LHCN-M2 (cell line): ENCODE results near the gene TGM2. TPM values are rescaled to one million over a fixed set of nuclear protein-coding genes. Genes with fewer than 3 reads are reported as not detected.
A peak's percentile ranks its signal among the peaks of the same experiment; 100 is the strongest.

Experiments used
- DNase-seq: peaks from one replicate; pipeline ENCODE4 v3.0.0-alpha.2; 2012; ENCODE audit warnings: low read depth
- total RNA-seq: library from RNA; depleted of rRNA; stranded (reverse); fragments of >200 nt; gene quantifications from 2 replicates; pipeline ENCODE4 v1.2.3, GENCODE V29; 2014

TGM2 gene
- total RNA-seq, 1 experiment from 2014 or later, result 6.3 TPM

DNA sequence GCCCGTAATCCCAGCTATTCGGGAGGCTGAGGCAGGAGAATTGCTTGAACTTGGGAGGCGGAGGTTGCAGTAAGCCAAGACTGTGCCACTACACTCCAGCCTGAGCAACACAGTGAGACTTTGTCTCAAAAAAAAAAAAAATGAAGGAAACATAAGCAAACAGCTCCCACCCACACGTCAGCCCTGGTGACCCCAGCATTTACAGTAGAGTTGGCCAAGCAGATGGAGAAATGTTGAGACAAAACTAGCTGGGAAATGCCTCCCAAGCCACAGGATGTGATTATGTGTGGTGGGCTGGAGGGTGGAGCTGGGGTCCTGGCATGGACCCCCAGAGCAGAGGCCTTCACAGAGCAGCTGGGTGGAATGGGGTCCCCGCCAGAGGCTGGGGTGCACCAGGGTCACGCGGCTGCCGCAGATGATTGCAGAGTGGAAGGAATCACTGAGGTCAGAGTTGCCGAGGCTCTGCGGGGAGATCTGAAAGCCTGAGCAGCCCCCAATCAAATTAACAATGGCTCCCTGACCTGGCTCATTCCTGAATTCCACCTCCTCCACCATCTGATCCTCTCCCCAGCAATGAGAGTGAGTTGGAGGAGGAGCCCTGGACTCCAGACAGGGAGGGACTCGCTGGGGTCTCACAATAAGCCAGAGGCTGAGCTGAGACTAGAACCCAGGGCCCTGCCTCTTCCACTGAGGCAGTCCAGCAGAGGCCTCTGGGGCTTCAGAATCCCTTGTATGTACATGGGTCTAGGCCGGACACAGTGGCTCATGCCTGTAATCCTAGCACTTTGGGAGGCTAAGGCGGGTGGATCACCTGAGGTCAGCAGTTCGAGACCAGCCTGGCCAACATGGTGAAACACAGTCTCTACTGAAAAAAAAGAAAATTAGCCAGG is 34.7 kb upstream of the TGM2 start:
- DNase-seq, result no peak

DNA sequence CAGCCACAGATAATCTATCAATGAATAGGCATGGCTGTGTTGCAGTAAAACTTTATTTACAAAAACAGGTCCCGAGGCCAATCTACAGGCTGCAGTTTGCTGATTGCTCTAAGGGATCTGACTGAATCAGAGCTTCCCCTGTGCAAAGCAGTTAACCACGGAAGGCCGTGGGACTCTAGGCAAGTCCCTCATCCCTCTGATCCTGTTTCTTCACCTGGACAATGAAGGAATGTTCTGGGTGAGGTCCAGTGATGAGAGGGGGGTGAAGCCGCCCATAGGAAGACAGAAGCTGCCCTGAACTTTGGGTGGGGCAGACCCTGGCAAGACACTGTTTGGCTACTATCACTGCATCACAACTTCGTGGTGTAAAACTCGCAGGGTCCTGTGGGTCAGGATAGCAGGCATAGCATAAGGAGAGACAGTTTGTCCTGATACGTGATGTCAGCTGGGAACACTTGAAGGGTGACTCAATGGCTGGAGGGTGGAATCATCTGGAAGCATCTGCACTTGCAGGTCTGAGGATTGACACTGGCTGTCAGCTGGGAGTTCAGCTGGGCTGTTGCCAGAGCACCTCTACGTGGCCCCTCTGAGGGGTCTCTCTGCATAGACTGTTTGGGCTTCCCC is 33.3 kb upstream of the TGM2 start:
- peak; percentile 50 for DNase-seq

DNA sequence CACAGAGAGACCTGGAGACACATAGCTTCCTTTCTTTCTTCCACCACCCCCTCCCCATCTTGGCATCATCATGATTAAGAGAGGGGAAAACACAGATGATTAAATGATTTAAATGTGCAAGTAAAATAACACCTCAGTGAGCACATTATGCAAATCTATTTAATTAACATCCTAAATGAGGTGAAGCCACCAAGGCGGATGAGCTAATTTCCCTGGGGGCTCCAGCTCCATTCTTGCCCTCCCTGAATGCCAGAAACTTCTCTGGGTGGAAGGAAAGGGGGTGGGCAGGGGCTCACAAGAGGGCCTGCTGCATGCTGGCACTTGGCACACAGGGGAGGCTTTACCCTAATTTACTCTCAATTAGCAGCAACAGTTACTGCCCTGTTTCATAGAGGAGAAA is 32.5 kb upstream of the TGM2 start:
- no peak for DNase-seq

DNA sequence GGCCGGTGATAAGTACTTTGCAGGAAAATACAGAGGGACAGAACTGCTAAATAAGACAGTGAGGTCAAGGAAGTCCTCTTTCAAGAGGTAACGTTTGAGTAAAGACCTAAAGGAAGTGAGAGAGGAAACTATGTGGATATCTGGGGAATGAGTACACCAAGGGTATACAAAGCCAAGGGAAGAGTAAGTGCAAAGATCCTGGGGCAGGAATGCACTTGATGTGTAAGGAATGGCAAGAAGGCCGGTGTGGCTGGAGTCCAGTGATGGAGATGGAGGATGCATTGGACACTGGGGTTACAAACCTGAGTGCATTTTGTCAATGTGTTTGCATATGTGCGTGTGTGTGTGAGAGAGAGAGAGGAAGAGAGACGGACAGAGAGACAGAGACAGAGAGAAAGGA is 32.1 kb upstream of the TGM2 start:
- DNase-seq, result no peak

DNA sequence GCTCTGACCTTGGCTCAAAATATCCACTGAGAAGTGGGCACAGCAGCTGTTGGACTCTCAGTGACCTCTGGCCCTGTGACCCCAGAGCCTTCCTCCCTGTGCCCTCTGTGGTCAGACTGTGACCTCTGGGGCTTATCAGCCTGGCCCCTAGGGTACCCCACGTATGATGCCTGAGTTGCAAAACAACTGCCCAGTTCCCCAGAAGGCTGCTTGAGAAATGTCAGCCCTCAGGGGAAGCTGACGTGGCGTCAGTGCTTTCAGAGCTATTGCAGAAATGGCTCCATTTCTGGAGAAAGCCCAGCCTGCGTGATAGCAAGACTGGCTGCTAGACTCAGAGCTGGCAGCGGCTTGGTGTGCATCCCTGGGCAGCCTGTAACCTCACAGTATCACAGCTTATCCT is 31.5 kb upstream of the TGM2 start:
- peak; percentile 90 for DNase-seq

DNA sequence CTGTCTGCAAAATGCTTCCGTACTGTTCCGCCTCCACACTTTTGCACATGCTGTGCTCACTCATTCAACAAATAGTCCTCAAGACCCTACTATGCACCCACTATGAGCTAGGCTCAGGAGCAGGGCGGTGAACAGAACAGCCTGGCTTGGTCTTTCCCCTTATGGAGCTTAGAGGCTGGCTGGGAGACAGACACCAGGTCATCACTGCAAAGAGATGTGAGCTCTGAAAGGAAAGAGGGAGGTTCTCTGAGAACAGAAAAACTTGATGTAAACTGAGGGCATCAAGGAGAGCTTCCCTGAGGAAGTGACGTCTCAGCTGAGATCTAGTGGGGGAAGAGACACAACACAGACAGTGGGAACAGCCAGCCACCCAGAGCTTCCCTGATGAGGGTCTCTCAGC is 31.0 kb upstream of the TGM2 start:
- DNase-seq, result no peak

DNA sequence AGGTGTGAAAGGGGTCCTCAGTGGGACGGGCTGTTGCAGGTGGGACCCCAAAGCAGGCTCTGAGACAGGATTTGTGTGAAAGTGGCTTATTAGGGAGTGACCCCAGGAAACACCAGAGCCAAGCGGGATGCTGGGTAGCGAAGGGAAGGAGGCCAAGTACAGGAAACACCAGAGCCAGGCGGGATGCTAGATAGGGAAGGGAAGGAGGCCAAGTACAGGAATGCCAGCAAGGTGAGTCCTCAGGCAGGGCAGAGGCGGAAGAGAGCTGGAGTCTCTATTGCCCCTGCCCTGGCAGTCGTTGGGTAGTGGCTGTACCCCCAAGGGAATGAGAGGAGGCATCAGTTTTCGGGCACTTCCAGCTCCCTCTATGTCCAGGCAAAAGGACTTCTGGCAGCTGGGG is 30.5 kb upstream of the TGM2 start:
- DNase-seq, result no peak

DNA sequence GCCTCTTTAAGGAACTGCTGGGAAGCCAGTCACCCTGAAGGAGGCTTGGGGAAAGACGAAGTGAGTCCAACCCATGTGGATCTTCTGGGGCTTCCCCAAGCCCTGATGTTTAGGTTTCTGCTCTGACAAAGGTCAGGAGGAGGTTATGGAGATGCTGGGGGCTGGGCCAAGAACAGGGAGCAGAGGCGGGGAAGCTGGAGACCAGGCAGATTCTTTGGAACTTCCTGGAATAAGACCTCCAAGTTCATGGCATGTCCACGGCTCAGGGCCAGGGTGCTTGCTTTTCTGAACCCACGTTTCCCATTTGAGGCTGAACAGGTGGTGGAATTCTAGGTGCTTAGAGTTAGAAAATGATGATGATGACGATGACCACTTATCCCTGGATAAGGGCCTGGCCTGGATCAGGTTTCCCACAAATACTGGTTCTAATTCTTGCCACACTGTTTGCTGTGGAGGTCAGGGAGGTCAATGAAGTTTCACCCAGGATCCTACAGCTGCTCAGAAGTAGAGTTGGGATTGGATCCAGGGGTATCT is 30.0 kb upstream of the TGM2 start:
- no peak for DNase-seq

DNA sequence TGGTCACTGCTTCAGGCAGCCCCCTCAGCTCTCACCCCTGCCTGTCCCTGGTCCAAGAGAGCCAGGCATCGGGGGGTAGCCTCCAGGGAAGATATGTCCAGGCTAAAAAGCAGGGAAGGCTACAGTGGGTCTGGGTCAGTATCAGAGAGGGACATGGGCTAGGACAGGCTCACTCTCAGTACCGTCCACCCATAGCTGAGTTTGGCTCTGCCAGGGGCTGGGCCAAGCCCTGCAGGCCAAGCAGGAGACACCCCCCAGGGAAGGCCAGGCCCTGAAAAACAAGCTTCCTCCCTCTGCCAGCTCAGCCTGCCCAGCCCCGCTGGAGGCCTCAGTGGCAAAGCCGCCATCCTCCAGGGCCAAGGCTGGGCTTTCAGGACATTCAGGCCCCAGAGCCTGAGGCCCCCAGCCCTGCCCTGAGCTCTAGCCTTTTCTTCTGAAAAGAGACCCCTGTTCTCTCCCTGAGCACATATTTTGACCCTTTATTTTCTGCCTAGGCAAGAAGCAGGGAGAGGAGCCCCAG is 28.6 kb upstream of the TGM2 start:
- no peak for DNase-seq

DNA sequence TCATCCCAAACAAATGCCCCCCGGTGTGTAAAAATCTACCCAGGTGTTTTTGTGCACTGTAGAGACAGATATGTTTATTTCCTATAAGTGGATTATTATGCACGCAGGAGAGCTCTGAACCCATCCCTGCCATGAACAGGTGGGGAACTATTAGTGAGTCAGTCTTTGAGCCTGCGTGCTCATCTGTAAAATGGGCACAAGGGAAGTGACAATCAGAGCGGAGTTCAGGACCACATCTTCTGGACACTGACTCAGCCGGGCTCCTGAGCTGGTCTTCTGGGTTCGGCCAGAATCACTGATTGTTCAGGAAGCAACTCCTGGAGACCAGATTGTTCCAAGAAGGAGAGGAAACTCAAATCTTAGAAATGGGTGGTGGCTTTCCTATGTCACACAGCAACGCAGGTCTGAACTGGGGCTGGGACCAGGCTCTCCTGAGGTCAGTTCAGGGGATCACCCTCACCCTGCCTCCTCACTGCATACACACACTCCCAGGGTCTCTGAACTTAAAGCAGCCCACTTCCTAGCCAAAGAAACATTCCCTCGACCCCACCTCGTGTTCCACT is 27.3 kb upstream of the TGM2 start:
- no peak for DNase-seq

DNA sequence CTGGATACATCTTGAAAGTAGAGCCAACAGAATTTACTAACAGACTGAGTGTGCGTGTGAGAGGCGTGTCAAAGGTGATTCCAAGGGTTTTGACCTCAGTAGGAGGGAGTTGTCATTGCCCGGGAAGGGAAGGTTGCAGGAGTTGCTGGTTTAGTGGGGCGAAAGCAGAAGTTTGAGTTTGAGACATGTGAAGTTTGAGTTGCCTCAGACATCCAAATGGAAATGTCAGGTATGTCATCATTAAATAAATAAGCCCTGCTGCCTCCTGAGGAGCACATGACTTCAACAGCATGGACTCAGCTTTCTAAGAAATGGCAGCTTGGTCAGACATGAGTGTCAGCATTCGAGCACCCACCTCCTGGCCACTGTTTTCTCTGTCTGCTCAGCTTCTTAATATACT is 26.6 kb upstream of the TGM2 start:
- DNase-seq, result no peak

DNA sequence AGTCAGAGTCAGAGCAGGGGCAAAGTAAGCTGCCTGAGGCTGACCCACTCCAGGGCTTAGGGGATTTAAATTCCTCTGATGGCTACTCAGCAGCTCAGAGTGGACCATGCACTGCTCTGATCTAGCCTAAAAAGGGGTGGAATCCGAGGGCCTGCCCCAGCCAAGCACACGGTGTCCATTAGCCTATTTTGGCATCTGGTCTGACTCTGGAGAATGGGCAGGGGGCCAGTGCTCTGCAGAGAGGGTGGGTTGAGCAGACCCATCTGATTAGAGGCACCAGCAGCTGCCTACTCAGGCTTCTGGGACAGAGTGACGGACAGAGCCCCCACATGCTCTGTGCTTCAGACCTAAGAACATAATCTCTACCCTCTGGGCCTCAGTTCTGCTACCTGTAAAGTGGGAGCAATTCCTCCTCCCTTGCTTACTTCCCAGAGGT is 25.9 kb upstream of the TGM2 start:
- DNase-seq, result no peak

DNA sequence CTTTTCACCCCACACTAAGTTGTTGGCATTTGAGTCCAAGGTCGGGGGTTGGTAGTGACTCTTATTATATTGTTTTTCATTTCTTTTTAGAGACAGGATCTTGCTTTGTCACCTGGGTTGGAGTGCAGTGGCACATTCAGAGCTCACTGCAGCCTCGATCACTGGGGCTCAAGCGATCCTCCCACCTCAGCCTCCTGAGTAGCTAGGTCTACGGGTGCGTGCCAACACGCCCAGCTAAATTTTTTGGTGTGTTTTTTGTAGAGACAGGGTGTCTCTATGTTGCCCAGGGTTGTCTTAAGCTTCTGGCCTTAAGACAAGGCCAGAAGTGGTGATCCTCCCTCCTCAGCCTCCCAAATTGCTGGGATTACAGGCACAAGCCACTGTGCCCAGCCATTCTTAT is 25.1 kb upstream of the TGM2 start:
- no peak for DNase-seq

DNA sequence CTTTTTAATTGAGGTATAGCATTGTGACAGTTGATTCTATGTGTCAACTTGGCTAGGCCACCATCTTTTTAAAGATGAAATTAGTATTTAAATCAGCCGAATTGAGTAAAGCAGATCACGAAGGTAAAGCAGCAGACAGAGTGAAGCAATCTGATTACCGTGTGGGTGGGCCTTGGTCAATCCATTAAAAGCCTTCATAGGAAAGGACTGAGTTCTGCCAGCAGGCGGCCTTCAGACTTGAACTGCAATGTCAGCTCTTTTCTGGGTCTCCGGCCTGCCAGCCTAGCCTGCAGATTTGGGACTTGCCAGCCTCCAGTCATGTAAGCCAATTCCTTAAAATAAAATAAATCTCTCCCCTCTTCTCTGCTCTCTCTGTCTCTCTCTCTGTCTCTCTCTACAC is 22.4 kb upstream of the TGM2 start:
- DNase-seq, result no peak

DNA sequence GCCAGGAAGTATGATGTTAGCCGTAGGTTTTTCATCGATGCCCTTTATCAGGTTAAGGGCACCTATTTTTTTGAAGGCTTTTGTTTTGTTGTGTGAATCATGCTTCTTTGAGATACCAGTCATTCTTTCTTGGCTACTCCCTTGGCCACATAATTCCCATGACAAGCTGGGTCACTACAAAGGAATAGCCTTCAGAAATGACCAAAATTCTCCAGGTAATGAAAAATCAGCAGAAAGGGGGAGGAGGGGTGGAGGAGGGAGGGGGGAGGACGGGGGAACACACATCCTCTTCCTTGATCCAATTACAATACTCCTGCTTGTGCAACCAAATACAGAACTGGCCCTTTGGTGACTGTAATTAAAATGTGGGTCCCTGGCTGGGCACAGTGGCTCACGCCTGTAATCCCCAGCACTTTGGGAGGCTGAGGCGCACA is 21.7 kb upstream of the TGM2 start:
- no peak for DNase-seq

DNA sequence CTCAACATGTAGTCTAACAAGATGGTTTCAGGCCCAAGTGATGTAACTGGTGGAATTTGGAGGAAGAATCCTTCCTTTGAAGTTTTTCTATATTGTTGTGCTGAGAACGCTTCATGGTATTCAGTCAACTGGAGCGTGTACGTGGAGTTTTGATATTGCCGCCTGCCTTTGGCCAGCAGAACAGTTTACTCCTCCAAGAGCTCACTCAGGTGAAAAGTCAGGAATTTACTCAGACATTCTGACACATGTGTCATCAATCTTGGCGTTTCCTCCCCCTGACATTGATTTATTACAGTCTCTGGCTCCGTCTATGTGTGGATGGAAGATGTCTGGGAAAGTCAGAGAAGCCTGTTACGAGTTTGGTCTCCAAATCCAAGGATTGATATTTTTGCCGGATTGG is 19.0 kb upstream of the TGM2 start:
- DNase-seq, result no peak

DNA sequence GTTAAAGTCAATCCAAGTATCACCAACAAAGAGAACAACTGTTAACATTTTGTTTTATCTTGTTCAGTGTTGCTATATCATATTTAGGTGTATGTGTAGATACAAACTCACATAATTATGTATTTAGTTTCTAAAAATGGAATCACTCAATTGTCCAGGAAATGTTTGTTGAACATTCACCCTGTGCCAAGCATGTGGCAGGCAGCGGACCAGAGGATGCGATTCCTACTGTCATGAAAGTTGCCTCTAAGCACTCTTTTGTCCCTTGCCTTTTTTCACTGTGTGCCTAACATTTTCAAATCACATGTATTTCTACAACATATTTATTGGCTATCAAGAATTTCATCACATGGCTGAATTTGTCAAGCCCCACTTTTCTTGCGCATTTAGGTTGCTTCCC is 16.9 kb upstream of the TGM2 start:
- DNase-seq, result no peak

DNA sequence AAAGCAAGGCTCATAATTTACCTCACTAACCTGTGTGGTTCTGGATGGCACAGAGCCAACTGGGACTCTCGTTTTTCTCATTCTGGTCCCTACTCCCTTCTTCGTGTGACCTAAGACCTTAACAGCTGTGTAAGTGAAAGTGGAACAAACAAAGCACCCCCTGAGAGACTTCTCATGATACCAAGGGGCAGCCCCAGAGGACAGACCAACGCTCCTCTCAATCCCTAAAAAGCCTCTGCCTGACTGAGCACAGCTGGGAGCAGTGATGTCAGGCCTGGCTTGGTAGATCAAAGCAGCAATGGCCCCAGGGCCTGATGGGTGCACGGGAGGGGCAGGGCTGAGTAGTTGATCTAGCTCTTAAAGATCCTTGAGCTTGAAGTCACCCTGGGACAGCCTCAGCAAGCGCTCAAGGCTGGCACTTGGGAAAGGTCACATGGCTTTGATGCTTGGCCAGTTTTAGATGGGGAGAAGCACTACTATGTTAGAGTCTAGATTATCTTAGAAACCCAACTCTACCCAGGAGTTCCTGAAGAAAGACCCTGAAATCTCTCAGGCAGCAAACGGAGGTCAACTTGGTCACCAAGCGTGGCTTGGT is 16.2 kb upstream of the TGM2 start:
- no peak for DNase-seq

DNA sequence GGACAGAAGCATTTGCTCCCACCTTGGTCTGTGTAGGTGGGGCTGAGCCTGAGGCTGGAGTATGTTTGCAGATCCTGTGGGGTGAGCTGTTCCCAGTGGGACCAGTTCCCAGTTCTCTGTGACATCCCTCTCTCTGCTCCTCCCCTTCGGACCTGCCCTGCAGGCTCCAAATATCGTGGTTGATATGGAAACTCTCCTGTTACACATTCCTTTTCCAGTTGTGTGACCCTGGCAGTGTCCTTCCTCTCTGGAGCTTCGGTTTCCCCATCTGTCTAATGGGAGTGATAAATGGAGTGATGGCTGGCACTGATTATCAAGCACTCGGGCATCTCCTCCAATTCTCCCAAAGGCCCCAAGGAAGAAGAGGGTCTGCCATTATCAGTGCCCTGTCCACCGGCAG is 15.7 kb upstream of the TGM2 start:
- no peak for DNase-seq

DNA sequence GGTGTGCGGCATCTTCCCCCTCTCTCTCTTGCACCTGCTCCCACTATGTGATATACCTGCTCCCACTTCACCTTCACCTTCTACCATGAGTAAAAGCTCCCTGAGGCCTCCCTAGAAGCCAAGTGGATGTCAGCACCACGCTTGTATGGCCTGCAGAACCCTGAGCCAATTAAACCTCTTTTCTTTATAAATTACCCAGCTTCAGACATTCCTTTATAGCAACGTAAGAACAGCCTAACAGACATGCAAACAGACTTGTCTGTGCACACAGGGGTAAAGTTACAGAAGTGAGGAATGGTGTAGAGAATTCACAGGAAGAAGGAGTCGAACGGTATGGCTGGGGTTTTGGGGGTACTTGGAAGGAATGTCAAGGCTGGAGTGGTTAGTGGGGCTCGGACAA is 14.8 kb upstream of the TGM2 start:
- DNase-seq, result no peak

DNA sequence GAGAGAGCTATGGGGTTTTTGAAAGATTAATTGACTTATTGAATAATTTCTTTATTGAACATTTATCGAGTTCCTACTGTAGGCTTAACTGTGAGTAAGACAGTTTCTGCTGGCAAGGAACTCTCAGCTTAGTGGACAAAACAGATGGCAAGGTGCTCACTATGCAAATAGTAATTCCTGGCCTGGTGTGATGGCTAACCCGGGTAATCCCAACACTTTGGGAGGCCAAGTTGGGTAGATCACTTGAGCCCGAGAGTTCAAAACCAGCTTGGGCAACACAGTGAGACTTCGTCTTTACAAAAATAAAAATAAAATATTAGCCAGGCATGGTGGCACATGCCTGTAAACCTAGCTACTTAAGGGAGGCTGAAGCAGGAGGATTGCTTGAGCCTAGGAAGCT is 13.5 kb upstream of the TGM2 start:
- DNase-seq, result no peak

DNA sequence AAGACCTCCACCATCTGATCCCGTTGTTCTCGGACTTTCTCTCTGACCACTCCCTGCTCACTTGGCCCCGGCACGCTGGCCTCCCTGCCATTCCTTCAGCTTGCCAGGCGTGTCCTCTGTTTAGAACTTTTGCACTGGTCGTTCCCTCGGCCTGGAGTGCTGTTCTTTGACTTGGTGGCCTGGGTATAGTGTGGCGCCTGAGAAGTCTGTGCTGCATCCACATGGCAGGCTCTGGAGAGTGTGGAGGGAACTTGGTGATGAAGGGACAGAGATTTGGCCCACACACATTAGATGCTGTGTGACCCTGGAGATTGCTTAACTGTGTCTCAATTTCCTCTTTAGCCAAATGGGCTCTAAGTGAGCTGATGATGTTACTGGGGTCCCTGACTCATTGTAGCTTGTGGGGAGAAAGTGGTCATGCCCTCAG is 13.0 kb upstream of the TGM2 start:
- no peak for DNase-seq
